ENCODE data around the gene FLRT1.

- TF ChIP-seq CTCF (conservative IDR thresholded peaks at IDR 0.05), result no peak
- TF ChIP-seq EZH2 (IDR thresholded peaks at IDR 0.05; ENCODE audit: low read depth), result no peak
Measured at GRCh38 chr11:63996512-63996911, 39.2 kb upstream of the FLRT1 start.
